H1 (cell line): ENCODE results near the gene SMIM29. TPM values are rescaled to one million over a fixed set of nuclear protein-coding genes. Genes with fewer than 3 reads are reported as not detected.

Experiments
- ATF2 ChIP-seq: IDR thresholded peaks from 2 replicates; pipeline ENCODE4 v1.6.1; 2012; ENCODE audit warnings: low read length, inconsistent platforms
- CHD2 ChIP-seq: IDR thresholded peaks from 2 replicates; pipeline ENCODE4 v1.6.1; 2012; ENCODE audit warnings: low read length, improper control_type of control experiment
- CTBP2 ChIP-seq: IDR thresholded peaks from 2 replicates; pipeline ENCODE4 v1.7.0; 2011; ENCODE audit warnings: borderline replicate concordance, mild to moderate bottlenecking, moderate library complexity, mixed read lengths, low read length; ENCODE audit not compliant: insufficient read depth, insufficient read length
- CTCF ChIP-seq, 3 experiments: IDR thresholded peaks; 1 replicate in 2 of 3; 2 replicates in 1 of 3; pipeline versions ENCODE4 v1.5.1 to v1.6.1; 2011; ENCODE audit warnings: low read length in 3 of 3, mild to moderate bottlenecking in 3 of 3, inconsistent platforms in 2 of 3, low read depth in 1 of 3, moderate library complexity in 1 of 3; ENCODE audit not compliant: insufficient read depth in 1 of 3; ENCODE audit errors: control extremely low read depth in 1 of 3
- JUN ChIP-seq: IDR thresholded peaks from 2 replicates; pipeline ENCODE4 v1.6.1; 2011; ENCODE audit warnings: low read depth, mild to moderate bottlenecking, improper control_type of control experiment, low read length
- KDM1A ChIP-seq: fragments of 200-600, 300-600 bp; sonication (generic); IDR thresholded peaks from 2 replicates; pipeline ENCODE4 v1.7.1; 2016; ENCODE audit warnings: mild to moderate bottlenecking, low read length, borderline replicate concordance
- POLR2A ChIP-seq, 2 experiments: IDR thresholded peaks; 1 replicate in 1 of 2; 2 replicates in 1 of 2; pipeline ENCODE4 v1.6.1; 2011; ENCODE audit warnings: low read depth in 2 of 2, low read length in 2 of 2, mild to moderate bottlenecking in 2 of 2; ENCODE audit errors: control extremely low read depth in 1 of 2
- POLR2AphosphoS5 ChIP-seq: IDR thresholded peaks from 2 replicates; pipeline ENCODE4 v1.6.1; 2011; ENCODE audit warnings: low read depth, low read length
- SAP30 ChIP-seq: fragments of 300-600 bp; sonication (generic); IDR thresholded peaks from 2 replicates; pipeline ENCODE4 v1.7.1; 2012; ENCODE audit warnings: low read length, moderate library complexity, mild to moderate bottlenecking, inconsistent platforms; ENCODE audit not compliant: insufficient read depth, insufficient replicate concordance
- SIRT6 ChIP-seq: IDR thresholded peaks from one replicate; pipeline ENCODE4 v1.7.1; 2012; ENCODE audit warnings: low read length, inconsistent platforms
- SIX5 ChIP-seq: IDR thresholded peaks from 2 replicates; pipeline ENCODE4 v1.6.1; 2011; ENCODE audit warnings: mild to moderate bottlenecking, low read depth, low read length
- SP2 ChIP-seq: IDR thresholded peaks from 2 replicates; pipeline ENCODE4 v1.6.1; 2012; ENCODE audit warnings: mild to moderate bottlenecking, low read length, inconsistent platforms
- TBP ChIP-seq: IDR thresholded peaks from 2 replicates; pipeline ENCODE4 v1.6.1; 2011; ENCODE audit warnings: low read depth, low read length, improper control_type of control experiment
- YY1 ChIP-seq: IDR thresholded peaks from 2 replicates; pipeline ENCODE4 v1.6.1; 2011; ENCODE audit warnings: low read depth, mild to moderate bottlenecking, low read length
- ZNF274 ChIP-seq: IDR thresholded peaks from 2 replicates; pipeline ENCODE4 v1.7.0; 2012; ENCODE audit warnings: low read length, borderline replicate concordance; ENCODE audit errors: extremely low read depth
- polyA plus RNA-seq, 7 experiments: library from polyadenylated mRNA; depleted of rRNA in 3 of 7; stranded (reverse) in 5 of 7; unstranded in 2 of 7; fragments of >200 nt in 5 of 7; fragments of 200-250 nt in 2 of 7; gene quantifications; 1 replicate in 5 of 7; 2 replicates in 1 of 7; 4 replicates in 1 of 7; pipeline versions ENCODE4 v1.2.1 to v1.2.3, GENCODE V29; 2011 to 2013; ENCODE audit warnings: missing spikeins in 2 of 7, mixed read lengths in 2 of 7
- total RNA-seq: library from RNA; stranded (reverse); fragmentation: NEBNext Ultra II Directional; extraction: Animal tissue kit (Norgen Biotek cat#: 25700); gene quantifications from 2 replicates; pipeline ENCODE4 v1.2.1, GENCODE V29; 2021

SMIM29 gene
- total and polyA plus RNA-seq, 2 of the 8 experiments (the other 6 are each of a cell fraction or from before 2014, with no cell fraction given) = 7.0 to 22.4 TPM

GRCh38 chr6:34248198-34248726 lies 544 bp downstream of the SMIM29 start (continued):
- TF ChIP-seq KDM1A = no peak
- TF ChIP-seq SAP30 = peak; percentile 67
- peak; percentile 29; the same call in 1 of the 2 replicates for TF ChIP-seq POLR2AphosphoS5
- TF ChIP-seq SIX5 = no peak
- no peak for TF ChIP-seq YY1
- TF ChIP-seq CTCF (IDR thresholded peaks at IDR 0.05; ENCODE audit: control extremely low read depth in 1 of 3, insufficient read depth in 1 of 3, low read depth in 1 of 3, low read length in 3 of 3) = no peak
- TF ChIP-seq JUN = no peak
- TF ChIP-seq TBP = 0 out of 2 replicates have a peak, but pooled peaks have one; percentile 18
- peak; percentile 31; the same call in 1 of the 2 replicates for TF ChIP-seq ATF2
- no peak for TF ChIP-seq ZNF274
- TF ChIP-seq POLR2A (IDR thresholded peaks at IDR 0.05; ENCODE audit: control extremely low read depth in 1 of 2, low read depth in 2 of 2, low read length in 2 of 2) = no peak
- TF ChIP-seq CHD2 = no peak
- TF ChIP-seq CTBP2 = no peak
- no peak for TF ChIP-seq SP2
- TF ChIP-seq SIRT6 = no peak
